ENCODE measurements around the gene CD28. TPM values are rescaled to one million over a fixed set of nuclear protein-coding genes. Genes with fewer than 3 reads are reported as not detected.
"Not testable (repeated sequence)": the region's sequence is repeated elsewhere in the genome, so short reads cannot be mapped to it uniquely, and the experiment has no call there.

Gene CD28
- total RNA-seq, 1 experiment from 2014 or later = not detected

DNA sequence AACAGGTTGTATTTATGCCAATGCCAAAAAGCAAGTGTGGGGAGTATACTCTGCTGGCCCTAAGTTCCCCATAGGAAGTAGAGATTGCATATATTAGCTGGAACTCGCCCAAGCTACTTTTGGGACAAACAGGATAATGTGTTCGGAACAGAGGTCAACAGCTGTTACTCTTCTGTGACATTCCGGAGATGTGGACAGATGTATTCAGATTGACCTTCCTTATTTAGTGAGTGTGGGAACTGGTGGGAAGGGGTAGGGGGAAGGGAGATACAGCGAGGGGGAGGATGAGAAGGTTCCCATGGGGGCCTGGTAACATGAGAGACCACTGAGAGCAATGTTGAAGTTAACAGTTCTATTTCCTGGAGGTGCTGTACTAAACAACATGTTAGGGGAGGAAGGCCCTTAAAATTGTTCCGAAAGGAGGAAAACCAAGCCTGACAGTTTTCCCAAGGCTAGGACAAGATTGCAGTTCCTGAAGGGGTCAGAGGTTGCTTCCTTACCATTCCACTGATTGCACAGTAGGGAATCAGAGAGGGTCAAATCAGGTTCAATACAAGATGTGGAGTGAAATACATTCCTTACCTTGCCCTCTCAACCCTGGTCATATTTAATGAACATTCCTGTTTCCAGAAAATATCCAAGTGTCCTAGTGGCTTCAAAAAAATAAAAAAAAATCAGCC, 14.3 kb upstream of the CD28 start:
- H3K27me3 Mint-ChIP-seq (ENCODE audit: insufficient read depth, unreplicated experiment) = no peaks in the 10 kb centered on the region
- TF ChIP-seq, protein P1, sequence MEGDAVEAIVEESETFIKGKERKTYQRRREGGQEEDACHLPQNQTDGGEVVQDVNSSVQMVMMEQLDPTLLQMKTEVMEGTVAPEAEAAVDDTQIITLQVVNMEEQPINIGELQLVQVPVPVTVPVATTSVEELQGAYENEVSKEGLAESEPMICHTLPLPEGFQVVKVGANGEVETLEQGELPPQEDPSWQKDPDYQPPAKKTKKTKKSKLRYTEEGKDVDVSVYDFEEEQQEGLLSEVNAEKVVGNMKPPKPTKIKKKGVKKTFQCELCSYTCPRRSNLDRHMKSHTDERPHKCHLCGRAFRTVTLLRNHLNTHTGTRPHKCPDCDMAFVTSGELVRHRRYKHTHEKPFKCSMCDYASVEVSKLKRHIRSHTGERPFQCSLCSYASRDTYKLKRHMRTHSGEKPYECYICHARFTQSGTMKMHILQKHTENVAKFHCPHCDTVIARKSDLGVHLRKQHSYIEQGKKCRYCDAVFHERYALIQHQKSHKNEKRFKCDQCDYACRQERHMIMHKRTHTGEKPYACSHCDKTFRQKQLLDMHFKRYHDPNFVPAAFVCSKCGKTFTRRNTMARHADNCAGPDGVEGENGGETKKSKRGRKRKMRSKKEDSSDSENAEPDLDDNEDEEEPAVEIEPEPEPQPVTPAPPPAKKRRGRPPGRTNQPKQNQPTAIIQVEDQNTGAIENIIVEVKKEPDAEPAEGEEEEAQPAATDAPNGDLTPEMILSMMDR (IDR thresholded peaks at IDR 0.05; ENCODE audit: unreplicated experiment) = no peak
- CTCF ChIA-PET = no interaction called here
- POLR2A ChIA-PET = no interaction called here
- H3K9me3 Mint-ChIP-seq (ENCODE audit: unreplicated experiment) = no peaks in the 10 kb centered on the region
- intact Hi-C loops (cut with micrococcal nuclease) = no loop called here
- no peak for DNase-seq (ENCODE audit: unreplicated experiment)
- no peak overlapping the region for H3K27ac Mint-ChIP-seq (ENCODE audit: low read depth, unreplicated experiment)
- H3K36me3 Mint-ChIP-seq (ENCODE audit: insufficient read depth, unreplicated experiment) = peaks cover 3% of the 10 kb centered on the region
- H3K4me3 Mint-ChIP-seq (ENCODE audit: unreplicated experiment) = no peak overlapping the region
- BruUV-seq (replicated peaks) = no TSS peak
- H3K4me1 Mint-ChIP-seq (ENCODE audit: insufficient read depth, unreplicated experiment) = peaks cover 14% of the 10 kb centered on the region

DNA sequence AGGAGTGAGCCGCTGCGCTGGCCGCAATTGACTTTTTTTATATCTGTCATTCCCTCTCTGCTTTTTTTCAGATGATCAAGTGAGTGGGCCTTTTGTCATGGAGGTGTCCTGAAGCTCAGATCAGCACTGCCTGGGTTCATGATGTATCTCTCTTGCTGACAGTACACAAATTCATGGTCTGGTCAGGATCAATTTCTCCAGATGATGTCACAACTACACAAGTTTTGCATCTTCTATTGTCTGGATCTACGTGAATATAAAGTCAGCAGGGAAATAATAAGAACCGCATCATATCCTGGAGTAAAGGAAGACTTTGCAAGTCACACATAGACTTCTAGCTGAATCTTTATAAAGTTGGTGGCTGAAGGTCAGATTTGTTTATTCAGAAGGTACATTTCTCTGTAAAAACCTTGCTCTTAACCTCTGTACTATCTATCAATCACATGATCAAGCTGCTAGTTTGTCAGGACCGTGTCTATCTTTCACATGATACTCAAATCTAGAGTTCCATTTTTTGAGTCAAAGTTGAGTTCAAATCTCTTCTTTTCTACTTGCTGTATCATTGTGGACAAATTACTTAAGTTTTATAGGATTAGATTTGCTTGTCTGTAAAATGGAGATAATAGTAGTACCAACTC, 13.1 kb upstream of the CD28 start:
- TF ChIP-seq, protein P1 (IDR thresholded peaks at IDR 0.05; ENCODE audit: unreplicated experiment) = no peak
- Mint-ChIP-seq H3K4me1 (ENCODE audit: insufficient read depth, unreplicated experiment) (peaks cover 6% of the 10 kb centered on the region), H3K27me3 (ENCODE audit: insufficient read depth, unreplicated experiment) (no peaks in the 10 kb centered on the region), H3K27ac (ENCODE audit: low read depth, unreplicated experiment) (no peak overlapping the region), H3K36me3 (ENCODE audit: insufficient read depth, unreplicated experiment) (no peaks in the 10 kb centered on the region), H3K9me3 (ENCODE audit: unreplicated experiment) (peaks cover 3% of the 10 kb centered on the region), H3K4me3 (ENCODE audit: unreplicated experiment) (no peak overlapping the region)
- no peak for DNase-seq (ENCODE audit: unreplicated experiment)
- ChIA-PET POLR2A (interaction anchor here (0.7 kb wide), 1 partner anchor 28 kb away, joined by 3 read pairs; no protein-coding TSS in a partner anchor), CTCF (interaction anchor here (0.6 to 1.0 kb wide), 3 partner anchors 20 to 42 kb away, joined by 3 to 6 read pairs (median 3); no protein-coding TSS in a partner anchor)
- BruUV-seq (replicated peaks) = no TSS peak
- intact Hi-C loops (cut with micrococcal nuclease) = no loop called here

DNA sequence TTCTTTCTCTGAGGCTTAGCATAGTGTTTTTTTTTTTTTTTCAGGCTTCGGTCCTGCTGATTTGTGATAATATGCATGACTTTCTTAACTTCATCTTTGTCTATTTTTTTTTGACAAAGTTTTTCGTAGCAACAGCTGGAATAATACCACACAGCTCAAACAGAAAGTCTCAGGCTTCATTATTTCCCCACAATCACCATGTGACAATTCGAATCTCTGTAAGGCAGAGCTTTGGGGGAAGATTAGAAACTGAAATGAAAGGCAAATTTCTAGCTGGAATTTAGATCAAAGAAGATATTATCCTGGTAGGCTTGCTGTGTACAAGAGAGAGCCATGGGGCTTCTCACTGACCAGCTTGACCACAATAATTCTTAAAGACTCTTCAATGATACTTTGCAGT, 12.2 kb upstream of the CD28 start:
- H3K27ac Mint-ChIP-seq (ENCODE audit: low read depth, unreplicated experiment) = no peak overlapping the region
- H3K4me1 Mint-ChIP-seq (ENCODE audit: insufficient read depth, unreplicated experiment) = no peaks in the 10 kb centered on the region
- no TSS peak for BruUV-seq (replicated peaks)
- TF ChIP-seq, protein P1 (IDR thresholded peaks at IDR 0.05; ENCODE audit: unreplicated experiment) = no peak
- no peak for DNase-seq (ENCODE audit: unreplicated experiment)
- H3K9me3 Mint-ChIP-seq (ENCODE audit: unreplicated experiment) = peaks cover 8% of the 10 kb centered on the region
- ChIA-PET CTCF (interaction anchor here (0.6 to 1.2 kb wide), 4 partner anchors 21 to 35 kb away, joined by 3 to 6 read pairs (median 3); no protein-coding TSS in a partner anchor), POLR2A (interaction anchor here (0.7 kb wide), 1 partner anchor 27 kb away, joined by 3 read pairs; no protein-coding TSS in a partner anchor)
- intact Hi-C loops (cut with micrococcal nuclease) = no loop called here
- no peaks in the 10 kb centered on the region for H3K27me3 Mint-ChIP-seq (ENCODE audit: insufficient read depth, unreplicated experiment)
- H3K4me3 Mint-ChIP-seq (ENCODE audit: unreplicated experiment) = no peak overlapping the region
- H3K36me3 Mint-ChIP-seq (ENCODE audit: insufficient read depth, unreplicated experiment) = no peaks in the 10 kb centered on the region

DNA sequence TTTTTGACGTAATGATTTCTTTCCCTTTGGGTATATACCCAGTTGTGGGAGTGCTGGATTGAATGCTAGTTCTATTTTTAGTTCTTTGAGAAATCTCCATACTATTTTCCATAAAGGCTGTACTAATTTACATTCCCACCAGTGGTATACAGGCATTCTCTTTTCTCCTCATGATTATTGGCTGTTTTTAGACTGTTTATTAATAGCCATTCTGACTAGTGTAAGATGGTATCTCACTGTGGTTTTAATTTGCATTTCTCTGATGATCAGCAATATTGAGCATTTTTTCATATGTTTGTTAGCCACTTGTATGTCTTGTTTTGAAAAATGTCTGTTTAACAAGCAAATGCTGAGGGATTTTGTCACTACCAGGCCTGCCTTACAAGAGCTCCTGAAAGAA, 9.2 kb upstream of the CD28 start:
- no peak for DNase-seq (ENCODE audit: unreplicated experiment)
- CTCF ChIA-PET = interaction anchor here (1.1 kb wide), 1 partner anchor 86 kb away, joined by 3 read pairs; no protein-coding TSS in a partner anchor
- Mint-ChIP-seq H3K4me1 (ENCODE audit: insufficient read depth, unreplicated experiment) (no peaks in the 10 kb centered on the region), H3K9me3 (ENCODE audit: unreplicated experiment) (peaks cover 8% of the 10 kb centered on the region), H3K4me3 (ENCODE audit: unreplicated experiment) (no peak overlapping the region), H3K36me3 (ENCODE audit: insufficient read depth, unreplicated experiment) (no peaks in the 10 kb centered on the region), H3K27ac (ENCODE audit: low read depth, unreplicated experiment) (no peak overlapping the region), H3K27me3 (ENCODE audit: insufficient read depth, unreplicated experiment) (no peaks in the 10 kb centered on the region)
- POLR2A ChIA-PET = no interaction called here
- intact Hi-C loops (cut with micrococcal nuclease) = no loop called here
- TF ChIP-seq, protein P1 (IDR thresholded peaks at IDR 0.05; ENCODE audit: unreplicated experiment) = no peak
- BruUV-seq (replicated peaks) = no TSS peak

DNA sequence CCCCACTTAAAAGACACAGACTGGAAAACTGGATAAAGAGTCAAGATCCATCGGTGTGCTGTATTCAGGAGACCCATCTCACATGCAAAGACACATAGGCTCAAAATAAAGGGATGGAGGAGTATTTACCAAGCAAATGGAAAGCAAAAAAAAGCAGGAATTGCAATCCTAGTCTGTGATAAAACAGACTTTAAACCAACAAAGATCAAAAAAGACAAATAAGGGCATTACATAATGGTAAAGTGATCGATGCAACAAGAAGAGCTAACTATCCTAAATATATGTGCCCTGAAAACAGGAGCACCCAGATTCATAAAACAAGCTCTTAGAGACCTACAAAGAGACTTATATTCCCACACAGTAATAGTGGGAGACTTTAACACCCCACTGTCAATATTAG, 8.7 kb upstream of the CD28 start:
- H3K9me3 Mint-ChIP-seq (ENCODE audit: unreplicated experiment); H3K4me3 Mint-ChIP-seq (ENCODE audit: unreplicated experiment); intact Hi-C loops (cut with micrococcal nuclease); H3K27ac Mint-ChIP-seq (ENCODE audit: low read depth, unreplicated experiment); POLR2A ChIA-PET; BruUV-seq (replicated peaks); H3K36me3 Mint-ChIP-seq (ENCODE audit: insufficient read depth, unreplicated experiment); DNase-seq (ENCODE audit: unreplicated experiment); H3K27me3 Mint-ChIP-seq (ENCODE audit: insufficient read depth, unreplicated experiment); H3K4me1 Mint-ChIP-seq (ENCODE audit: insufficient read depth, unreplicated experiment): not testable (repeated sequence)
- CTCF ChIA-PET = interaction anchor here (1.1 kb wide), 1 partner anchor 85 kb away, joined by 3 read pairs; no protein-coding TSS in a partner anchor

DNA sequence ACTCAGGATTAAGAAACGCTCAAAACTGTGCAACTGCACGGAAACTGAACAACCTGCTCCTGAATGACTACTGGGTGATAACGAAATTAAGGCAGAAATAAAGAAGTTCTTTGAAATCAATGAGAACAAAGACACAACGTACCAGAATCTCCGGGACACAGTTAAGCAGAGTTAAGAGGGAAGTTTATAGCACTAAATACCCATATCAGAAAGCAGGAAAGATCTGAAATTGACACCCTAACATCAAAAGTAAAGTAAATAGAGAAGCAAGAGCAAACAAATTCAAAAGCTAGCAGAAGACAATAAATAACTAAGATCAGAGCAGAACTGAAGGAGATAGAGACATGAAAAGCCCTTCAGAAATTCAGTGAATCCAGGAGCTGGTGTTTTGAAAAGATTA, 8.0 kb upstream of the CD28 start:
- DNase-seq (ENCODE audit: unreplicated experiment); H3K4me1 Mint-ChIP-seq (ENCODE audit: insufficient read depth, unreplicated experiment); H3K36me3 Mint-ChIP-seq (ENCODE audit: insufficient read depth, unreplicated experiment); intact Hi-C loops (cut with micrococcal nuclease); H3K4me3 Mint-ChIP-seq (ENCODE audit: unreplicated experiment); POLR2A ChIA-PET; H3K27ac Mint-ChIP-seq (ENCODE audit: low read depth, unreplicated experiment); BruUV-seq (replicated peaks); H3K9me3 Mint-ChIP-seq (ENCODE audit: unreplicated experiment); H3K27me3 Mint-ChIP-seq (ENCODE audit: insufficient read depth, unreplicated experiment): not testable (repeated sequence)
- CTCF ChIA-PET = interaction anchor here (0.9 kb wide), 1 partner anchor 12 kb away, joined by 5 read pairs; no protein-coding TSS in a partner anchor
